COLO668 (cell line): ENCODE measurements around the gene FAM200C.
"Not testable (repeated sequence)": the region's sequence is repeated elsewhere in the genome, so short reads cannot be mapped to it uniquely, and the experiment has no call there.

Experiments used
- DNase-seq: peaks from one replicate; lab custom pipeline; 2025; ENCODE audit not compliant: unreplicated experiment; lab: John Stamatoyannopoulos, UW

The FAM200C gene

GRCh38 chr5:160399402-160400353 is at the start of gene FAM200C:
Gene FAM200C (minus strand): TSS chr5:160400054. CDS start chr5:160395490, 4,564 bp downstream.
- peak; percentile 83 for DNase-seq

DNA sequence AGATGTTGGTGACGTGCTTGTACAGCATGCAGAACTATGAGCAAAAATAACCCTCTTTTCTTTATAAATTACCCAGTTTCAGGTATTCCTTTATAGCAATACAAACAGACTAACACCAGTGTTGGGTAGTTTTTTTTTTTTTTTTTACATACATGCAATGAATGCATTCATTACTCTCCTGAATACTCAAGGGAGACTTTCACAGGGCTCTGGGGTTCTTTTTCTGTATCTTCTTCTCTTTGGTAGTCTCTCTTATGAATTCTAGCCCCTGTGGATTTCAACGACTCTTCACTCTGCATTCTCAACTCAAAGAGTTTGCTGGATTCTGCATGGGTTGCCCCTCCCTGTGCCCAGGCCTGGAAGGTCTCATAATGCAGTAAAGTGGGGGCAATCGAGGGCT is 49.6 kb upstream of the FAM200C start:
- DNase-seq, result no peak

DNA sequence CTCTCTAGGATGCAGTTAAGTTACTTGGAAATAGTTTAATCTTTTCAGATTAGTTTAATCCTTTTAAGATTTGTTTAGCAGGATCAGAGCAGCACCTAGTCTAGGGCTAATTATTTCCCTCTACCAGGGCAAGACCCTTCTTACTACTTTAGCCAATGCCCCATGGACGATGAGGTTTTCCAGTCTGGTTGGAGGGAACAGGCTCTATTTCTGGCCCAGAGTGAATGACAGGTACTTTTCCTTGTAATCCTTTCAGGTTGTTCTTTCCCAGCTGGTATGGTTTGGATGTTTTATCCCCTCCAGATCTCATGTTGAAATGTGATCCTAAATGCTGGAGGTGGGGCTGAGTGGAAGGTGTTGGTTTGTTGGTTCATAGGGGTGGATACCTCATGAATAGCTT is 49.0 kb upstream of the FAM200C start:
- no peak for DNase-seq

- no peak for DNase-seq
These were observed 45.9 kb upstream of the FAM200C start for GRCh38 chr5:160445751-160446150.

GRCh38 chr5:160445132-160445531 is 45.3 kb upstream of the FAM200C start:
- DNase-seq, result no peak

GRCh38 chr5:160444407-160444806 is 44.6 kb upstream of the FAM200C start:
- DNase-seq, result no peak

DNA sequence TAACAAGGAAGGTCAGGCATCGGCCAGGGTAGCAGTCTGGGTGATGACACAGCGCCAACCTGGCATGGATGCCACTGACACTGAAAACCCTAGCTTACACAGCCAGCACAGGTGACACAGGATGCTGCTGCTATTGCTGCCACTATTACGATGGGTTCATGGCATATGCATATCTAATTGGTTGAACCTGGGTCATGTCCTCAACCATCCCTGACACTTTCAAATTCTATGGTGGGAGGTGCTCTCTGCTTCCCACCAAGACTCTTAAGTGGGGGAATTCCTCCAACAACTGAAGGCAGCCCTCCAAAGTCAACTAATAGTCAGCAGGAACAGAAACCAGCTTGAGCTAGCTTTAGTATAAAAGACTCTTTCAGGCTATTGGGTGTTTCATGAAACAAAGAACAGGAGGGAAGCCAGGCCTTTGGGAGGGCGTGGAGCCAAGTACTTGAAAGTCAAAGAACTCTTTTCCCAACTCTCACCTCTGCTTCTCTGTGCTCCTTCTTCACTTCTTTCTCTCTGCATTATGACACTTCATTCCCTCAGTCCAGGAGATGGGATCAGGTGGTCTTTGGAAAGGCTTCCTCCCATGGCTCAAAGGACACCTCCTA is 43.1 kb upstream of the FAM200C start:
- DNase-seq, result no peak

GRCh38 chr5:160441311-160441781 is 41.5 kb upstream of the FAM200C start:
- DNase-seq, result no peak

GRCh38 chr5:160439205-160439600 is 39.3 kb upstream of the FAM200C start:
- peak; percentile 64 for DNase-seq

GRCh38 chr5:160438316-160439204 is 38.7 kb upstream of the FAM200C start:
- peak; percentile 28 for DNase-seq

GRCh38 chr5:160437271-160437670 is 37.4 kb upstream of the FAM200C start:
- DNase-seq, result no peak

DNA sequence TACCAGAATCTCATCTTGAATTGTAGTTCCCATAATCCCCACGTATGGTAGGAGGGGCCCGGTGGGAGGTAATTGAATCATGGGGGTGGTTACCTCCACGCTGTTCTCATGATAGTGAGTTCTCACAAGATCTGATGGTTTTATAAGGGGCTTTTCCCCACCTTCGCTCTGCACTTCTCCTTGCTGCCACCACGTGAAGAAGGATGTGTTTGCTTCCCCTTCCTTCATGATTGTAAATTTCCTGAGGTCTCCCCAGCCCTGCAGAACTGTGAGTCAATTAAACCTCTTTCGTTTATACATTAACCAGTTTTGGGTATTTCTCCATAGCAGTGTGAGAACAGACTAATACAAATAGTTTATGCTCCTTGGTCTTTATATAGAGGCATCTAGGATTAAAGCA is 36.8 kb upstream of the FAM200C start:
- not testable (repeated sequence) for DNase-seq

- DNase-seq, result no peak
These were observed 36.2 kb upstream of the FAM200C start for GRCh38 chr5:160436017-160436416.

DNA sequence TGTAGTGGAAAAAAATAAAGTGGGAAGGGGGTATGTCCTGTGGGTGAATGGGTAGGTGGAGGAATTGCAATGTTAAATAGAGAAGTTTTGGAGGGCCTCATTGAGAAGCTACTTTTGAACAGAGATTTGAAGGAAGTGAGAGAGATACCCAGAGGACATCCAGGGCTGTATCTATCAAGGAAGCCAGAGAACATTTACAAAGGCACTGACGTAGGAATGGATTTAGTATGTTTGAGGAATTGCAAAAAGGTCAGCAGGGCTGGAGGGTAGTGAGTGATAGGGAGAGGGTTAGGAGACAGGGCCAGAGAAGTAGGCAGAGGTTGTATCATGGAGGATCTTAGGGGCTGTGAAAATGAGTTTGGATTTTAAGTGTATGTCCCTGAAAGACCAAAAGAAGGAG is 35.7 kb upstream of the FAM200C start:
- no peak for DNase-seq

GRCh38 chr5:160434022-160434531 is 34.2 kb upstream of the FAM200C start:
- peak; percentile 26 for DNase-seq

GRCh38 chr5:160432787-160433186 is 32.9 kb upstream of the FAM200C start:
- no peak for DNase-seq

DNA sequence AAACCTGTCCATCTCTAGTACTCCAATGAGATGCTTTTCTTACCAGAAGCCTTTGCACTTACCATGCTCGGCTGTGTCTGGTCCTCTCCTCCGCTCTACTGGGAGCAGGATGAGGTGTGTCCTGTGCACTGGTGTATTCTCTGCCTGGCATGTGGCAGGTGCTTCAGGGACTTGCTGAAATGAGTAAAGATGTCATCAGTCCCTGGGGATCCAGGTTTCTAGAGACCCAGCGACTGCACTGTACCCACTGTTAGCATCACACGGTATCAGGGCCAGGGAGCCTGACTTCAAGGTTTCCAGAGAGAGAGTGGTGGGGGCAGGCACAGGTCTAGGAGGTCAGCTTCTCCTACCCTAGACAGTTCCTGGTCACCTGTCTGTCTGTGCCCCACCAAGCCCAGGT is 32.3 kb upstream of the FAM200C start:
- DNase-seq, result no peak

- no peak for DNase-seq
These were observed 27.8 kb upstream of the FAM200C start for GRCh38 chr5:160427607-160428006.

GRCh38 chr5:160423099-160423498 is 23.2 kb upstream of the FAM200C start:
- peak; percentile 27 for DNase-seq

- peak; percentile 93 for DNase-seq
These were observed 21.9 kb upstream of the FAM200C start, which contains the start of gene PTTG1 for GRCh38 chr5:160421625-160422258. Gene PTTG1 (plus strand): TSS chr5:160421855. CDS start chr5:160422313, 458 bp downstream.

GRCh38 chr5:160420331-160420610 is 20.4 kb upstream of the FAM200C start:
- no peak for DNase-seq
